GM23338 (cell line): ENCODE measurements around the gene MAD1L1. TPM values are rescaled to one million over a fixed set of nuclear protein-coding genes. Genes with fewer than 3 reads are reported as not detected.

ENCODE experiments used
- ATAC-seq: fragments of 200-7000 bp; cut with Tn5 transposase; 3 replicates; pipeline ENCODE4 v1.9.1; 2020
- DNase-seq: peaks from one replicate; pipeline ENCODE4 v3.0.0-alpha.2; 2015; ENCODE audit warnings: low spot score
- H2AFZ ChIP-seq: fragments of 200-600 bp; sonication (generic); 2 replicates; pipeline ENCODE4 v1.8.0; 2016; ENCODE audit warnings: antibody characterized with exemption, mild to moderate bottlenecking, moderate library complexity
- H3F3A ChIP-seq: fragments of 200-600 bp; sonication (generic); replicated peaks from 2 replicates; pipeline ENCODE4 v1.8.0; 2017; ENCODE audit warnings: antibody characterized with exemption, mixed run types, low read depth
- H3K27ac ChIP-seq: fragments of 200-600 bp; sonication (generic); 2 replicates; pipeline ENCODE4 v1.6.1; 2016; ENCODE audit warnings: low read depth
- H3K27me3 ChIP-seq: fragments of 200-600 bp; sonication (generic); 2 replicates; pipeline ENCODE4 v1.8.0; 2016; ENCODE audit warnings: mild to moderate bottlenecking, mixed run types, moderate library complexity; ENCODE audit not compliant: insufficient read depth
- H3K36me3 ChIP-seq: fragments of 200-600 bp; sonication (generic); 2 replicates; pipeline ENCODE4 v1.8.0; 2016; ENCODE audit warnings: mild to moderate bottlenecking; ENCODE audit not compliant: insufficient read depth
- H3K4me1 ChIP-seq: fragments of 200-600 bp; sonication (generic); 2 replicates; pipeline ENCODE4 v1.8.0; 2016; ENCODE audit warnings: mild to moderate bottlenecking, moderate library complexity; ENCODE audit not compliant: insufficient read depth
- H3K4me2 ChIP-seq: fragments of 200-600 bp; sonication (generic); 2 replicates; pipeline ENCODE4 v1.7.1; 2017; ENCODE audit warnings: mixed run types
- H3K4me3 ChIP-seq: fragments of 200-600 bp; sonication (generic); 2 replicates; pipeline ENCODE4 v1.6.1; 2016; ENCODE audit warnings: mixed run types
- H3K79me2 ChIP-seq: fragments of 200-600 bp; sonication (generic); replicated peaks from 2 replicates; pipeline ENCODE4 v1.8.0; 2017; ENCODE audit warnings: mild to moderate bottlenecking; ENCODE audit not compliant: insufficient read depth
- H3K9me2 ChIP-seq: fragments of 200-600 bp; sonication (generic); 2 replicates; pipeline ENCODE4 v1.8.0; 2017; ENCODE audit not compliant: insufficient read depth
- H4K20me1 ChIP-seq: fragments of 200-600 bp; sonication (generic); replicated peaks from 2 replicates; pipeline ENCODE4 v1.8.0; 2017; ENCODE audit warnings: mild to moderate bottlenecking; ENCODE audit not compliant: insufficient read depth
- H3K27ac Mint-ChIP-seq: 2 replicates; pipeline ENCODE4 v1.8.0; 2020; ENCODE audit warnings: inconsistent platforms, mild to moderate bottlenecking, moderate library complexity, mixed read lengths
- H3K27me3 Mint-ChIP-seq: 3 replicates; pipeline ENCODE4 v1.8.0; 2022; ENCODE audit warnings: low read depth, mild to moderate bottlenecking, moderate library complexity, mixed read lengths, inconsistent platforms; ENCODE audit not compliant: insufficient read depth, poor library complexity
- H3K36me3 Mint-ChIP-seq: 3 replicates; pipeline ENCODE4 v1.8.0; 2021; ENCODE audit warnings: low read depth, mild to moderate bottlenecking, inconsistent platforms, moderate library complexity, mixed read lengths
- H3K4me1 Mint-ChIP-seq: 3 replicates; pipeline ENCODE4 v1.8.0; 2020; ENCODE audit warnings: mild to moderate bottlenecking, inconsistent platforms, mixed read lengths
- H3K4me3 Mint-ChIP-seq: 3 replicates; pipeline ENCODE4 v1.8.0; 2021; ENCODE audit warnings: moderate library complexity, mild to moderate bottlenecking, inconsistent platforms, mixed read lengths
- H3K9me3 Mint-ChIP-seq: 3 replicates; pipeline ENCODE4 v1.8.0; 2020; ENCODE audit warnings: moderate library complexity, mild to moderate bottlenecking, inconsistent platforms, mixed read lengths
- JUNB ChIP-seq: IDR thresholded peaks from one replicate; pipeline ENCODE4 v1.6.1; 2016; ENCODE audit warnings: antibody characterized with exemption; ENCODE audit not compliant: unreplicated experiment
- STAT1 ChIP-seq: IDR thresholded peaks from one replicate; pipeline ENCODE4 v1.6.1; 2016; ENCODE audit warnings: antibody characterized with exemption; ENCODE audit not compliant: unreplicated experiment
- ZNF114 ChIP-seq: fragments of 250-450 bp; sonication (Bioruptor Pico); IDR thresholded peaks from 2 replicates; pipeline ENCODE4 v1.5.0; 2020; ENCODE audit warnings: mild to moderate bottlenecking, moderate library complexity
- ZNF331 ChIP-seq: fragments of 250-450 bp; sonication (Bioruptor Pico); IDR thresholded peaks from 2 replicates; pipeline ENCODE4 v1.5.0; 2020; ENCODE audit warnings: low read depth, mild to moderate bottlenecking, moderate library complexity
- ZNF462 ChIP-seq: fragments of 250-450 bp; sonication (Bioruptor Pico); IDR thresholded peaks from 2 replicates; pipeline ENCODE4 v1.5.0; 2020; ENCODE audit warnings: mild to moderate bottlenecking, moderate library complexity
- polyA plus RNA-seq: library from polyadenylated mRNA; unstranded; fragments of >200 nt; fragmentation: Nextera tagmentation; extraction: Ambion mirVana; gene quantifications from 2 replicates; pipeline ENCODE4 v1.2.1, GENCODE V29; 2016
- total RNA-seq: library from RNA; depleted of rRNA; stranded (reverse); fragments of >200 nt; shearing (Covaris generic); gene quantifications from 2 replicates; pipeline ENCODE4 v1.2.3, GENCODE V29; 2014

MAD1L1 gene
- total and polyA plus RNA-seq, 2 experiments from 2014 or later: 40.3 to 59.3 TPM

GRCh38 chr7:1946773-1947450, 285.8 kb downstream of the MAD1L1 start:
- Mint-ChIP-seq H3K4me3 (no peak overlapping the region), H3K27ac (no peak overlapping the region), H3K9me3 (no peaks in the 10 kb centered on the region), H3K27me3 (peaks cover 20% of the 10 kb centered on the region), H3K4me1 (peaks cover 21% of the 10 kb centered on the region), H3K36me3 (no peaks in the 10 kb centered on the region)
- Histone ChIP-seq H3K4me2 (no peak overlapping the region), H3K27me3 (no peaks in the 10 kb centered on the region), H3K4me1 (no peaks in the 10 kb centered on the region), H3F3A (no peaks in the 10 kb centered on the region), H3K27ac (no peak overlapping the region), H4K20me1 (no peaks in the 10 kb centered on the region; the same call in 1 of the 2 replicates), H2AFZ (no peak overlapping the region), H3K36me3 (no peaks in the 10 kb centered on the region), H3K79me2 (no peaks in the 10 kb centered on the region), H3K9me2 (no peaks in the 10 kb centered on the region), H3K4me3 (no peak overlapping the region)
- no peak for TF ChIP-seq STAT1
- no peak for TF ChIP-seq ZNF114 (CRISPR knock-in tag)
- no peak for TF ChIP-seq ZNF462 (CRISPR knock-in tag)
- TF ChIP-seq ZNF331: no peak
- no peak for TF ChIP-seq JUNB
- no peak for ATAC-seq
- no peak for DNase-seq
